Body of pancreas (tissue), 4 donors: Measurements from ENCODE around the gene GARIN5B.

Source experiments
- CTCF ChIP-seq, 7 experiments: fragments of 450-650 bp in 4 of 7; fragments of 200-600 bp in 3 of 7; sonication (generic) in 3 of 7; IDR thresholded peaks; one replicate each; pipeline ENCODE4 v1.5.1; 2016 to 2019; ENCODE audit warnings: antibody characterized with exemption in 7 of 7
- POLR2A ChIP-seq, 3 donors: fragments of 450-650 bp; IDR thresholded peaks; one replicate each; pipeline ENCODE4 v1.6.1; 2016; ENCODE audit warnings: antibody characterized with exemption in 3 of 3, mild to moderate bottlenecking in 2 of 3

GRCh38 chr19:55379174-55379573 is 16.1 kb upstream of the GARIN5B start:
- TF ChIP-seq POLR2A (IDR thresholded peaks at IDR 0.05) (no peak), CTCF (IDR thresholded peaks at IDR 0.05) (no peak)
